Psoas muscle (tissue), 8 donors: Measurements from ENCODE around the gene GPR4. TPM values are rescaled to one million over a fixed set of nuclear protein-coding genes. Genes with fewer than 3 reads are reported as not detected.
A peak's percentile ranks its signal among the peaks of the same experiment; 100 is the strongest.
"Not testable (repeated sequence)": the region's sequence is repeated elsewhere in the genome, so short reads cannot be mapped to it uniquely, and the experiment has no call there.

Experiments used
- ATAC-seq, 4 donors: fragments of 200-7000 bp; cut with Tn5 transposase; one replicate each; pipeline ENCODE4 v1.9.1; 2020; ENCODE audit warnings: moderate library complexity in 3 of 4, mild to moderate bottlenecking in 2 of 4
- DNase-seq, 2 donors: peaks; one replicate each; pipeline ENCODE4 v3.0.0-alpha.2; 2020
- H3K27ac ChIP-seq: fragments of 200-600 bp; one replicate; pipeline ENCODE4 v1.8.0; 2022
- H3K27me3 ChIP-seq, 3 donors: fragments of 200-600 bp in 1 of 3; one replicate each; pipeline versions ENCODE4 v1.6.1 to v1.8.0; 2013 to 2022; ENCODE audit warnings: low read length in 2 of 3, mild to moderate bottlenecking in 2 of 3, moderate library complexity in 1 of 3; ENCODE audit not compliant: insufficient read depth in 3 of 3
- H3K36me3 ChIP-seq, 2 donors: fragments of 200-600 bp in 1 of 2; one replicate each; pipeline versions ENCODE4 v1.6.1 to v1.8.0; 2013 to 2022; ENCODE audit warnings: low read depth in 1 of 2, mild to moderate bottlenecking in 1 of 2, moderate library complexity in 1 of 2; ENCODE audit not compliant: insufficient read depth in 1 of 2
- H3K4me1 ChIP-seq: fragments of 200-600 bp; one replicate; pipeline ENCODE4 v1.8.0; 2022
- H3K4me3 ChIP-seq: fragments of 200-600 bp; one replicate; pipeline ENCODE4 v1.8.0; 2022; ENCODE audit warnings: mild to moderate bottlenecking
- H3K9me3 ChIP-seq: fragments of 200-600 bp; one replicate; pipeline ENCODE4 v1.8.0; 2022
- CTCF ChIP-seq: fragments of 200-600 bp; IDR thresholded peaks from one replicate; pipeline ENCODE4 v1.8.0; 2022; ENCODE audit warnings: antibody characterized with exemption
- WGBS, 3 donors: extraction: QIAGEN DNeasy Blood & Tissue Kit; methylation state at CpG; one replicate each; pipeline versions ENCODE4 v1.1.6 to v1.1.7; 2013; 5-methylcytosine and 5-hydroxymethylcytosine counted together
- intact Hi-C, 2 donors: fragments of 100-400 bp; cut with DNase I; formaldehyde crosslinking; loops; one replicate each; pipeline versions ENCODE4 v1.11.0 to v1.14.2; 2022
- polyA plus RNA-seq, 3 donors: library from polyadenylated mRNA; stranded (reverse); fragments of 200-250 nt; gene quantifications; one replicate each; pipeline ENCODE4 v1.2.3, GENCODE V29; 2013
- total RNA-seq, 4 donors: library from RNA; stranded (reverse); fragmentation: NEBNext Ultra II Directional in 2 of 4; extraction: Animal tissue kit (Norgen Biotek cat#: 25700) in 2 of 4; gene quantifications; one replicate each; pipeline versions ENCODE4 v1.2.1 to v1.2.4, GENCODE V29; 2021 to 2023
- donor health status: healthy with polysubstance abuse.
- donor health status: DM: no; HTN: no; CAD: no; lungs with moderate emphysema.
- donor health status: Bipolar disorder and iron deficiency.
- donor health status: healthy.
- donor health status: DM: yes; HTN: yes; CAD: no.
- donor health status: DM: no; HTN: no; CAD: no.
- donor health status: DM: no; HTN: no; CAD: no.
- donor health status: DM: yes; HTN: yes; CAD: no.

GPR4 gene
- total and polyA plus RNA-seq, 7 donors, result 1.6 to 7.5 (median 3.0) TPM

DNA sequence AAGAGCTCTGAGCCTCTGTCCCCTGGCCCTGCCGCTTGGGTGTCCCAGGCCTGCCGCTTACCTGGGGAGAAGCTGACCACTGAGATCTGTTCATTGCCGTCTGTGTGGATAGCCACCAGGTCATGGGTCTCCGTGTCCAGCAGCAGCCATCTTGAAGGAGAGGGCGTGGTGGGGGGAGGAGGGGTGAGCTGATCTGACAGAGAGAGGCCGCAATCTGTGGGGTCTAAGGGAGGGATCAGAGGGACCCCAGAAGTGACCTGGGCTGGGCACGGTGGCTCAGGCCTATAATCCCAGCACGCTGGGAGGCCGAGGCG, 14.6 kb upstream of the GPR4 start:
- 85 to 91% (median 88%) methylated on average over 10 of the region's 10 CpGs for WGBS, 3 donors
- DNase-seq (no peak), ATAC-seq (no peak)
- no peaks in the 10 kb centered on the region for H3K9me3 ChIP-seq
- H3K27ac ChIP-seq, result no peak overlapping the region
- peaks cover 3% of the 10 kb centered on the region for H3K4me1 ChIP-seq
- H3K27me3 ChIP-seq, result no peaks in the 10 kb centered on the region
- no peak for TF ChIP-seq CTCF
- intact Hi-C loops, result no loop called here
- H3K4me3 ChIP-seq, result no peak overlapping the region
- H3K36me3 ChIP-seq, result peaks cover 0 to 53% of the 10 kb centered on the region in 2 donors

DNA sequence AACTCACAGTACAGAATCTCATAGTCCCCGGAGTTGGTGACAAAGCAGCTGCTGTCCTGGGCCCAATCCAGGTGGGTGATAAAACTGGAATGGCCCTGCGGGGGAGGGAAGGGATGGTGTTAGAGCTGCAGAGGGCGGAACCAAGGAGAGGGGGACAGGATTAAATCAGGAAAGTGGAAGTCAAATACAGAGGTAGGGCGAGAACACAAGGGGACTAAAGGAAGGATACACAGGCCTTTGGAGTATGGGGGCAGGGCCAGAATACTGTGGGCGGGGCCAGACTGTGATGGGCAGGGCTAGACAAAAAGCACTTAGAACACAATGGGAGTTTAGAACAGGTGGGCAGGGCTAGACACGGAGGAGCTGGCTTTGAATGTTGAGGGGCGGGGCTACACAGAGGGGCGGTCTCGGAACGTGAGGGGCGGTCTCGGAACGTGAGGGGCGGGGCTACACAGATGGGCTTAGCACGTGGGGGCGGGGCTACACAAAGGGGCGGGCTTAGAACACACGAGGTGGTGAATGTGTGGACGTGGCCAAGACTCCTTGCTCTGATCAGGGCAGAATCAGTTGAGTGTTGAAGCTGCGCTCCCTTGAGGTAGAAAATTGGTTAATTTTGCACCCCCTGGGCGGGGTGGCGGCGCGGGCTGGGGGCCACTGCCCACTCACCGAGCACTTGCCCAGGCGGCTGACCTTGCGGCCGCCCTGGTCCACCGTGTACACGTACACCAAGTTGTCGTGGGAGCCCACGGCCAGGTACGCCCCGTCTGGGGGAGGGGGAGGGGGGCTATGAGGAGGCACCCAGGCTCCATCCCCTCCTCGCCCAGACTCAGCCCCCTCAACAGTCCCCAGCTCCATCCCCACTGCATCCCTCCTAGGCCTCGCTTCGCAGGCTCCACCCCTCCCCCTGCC, 14.0 kb upstream of the GPR4 start:
- H3K9me3 ChIP-seq, result no peaks in the 10 kb centered on the region
- no peak for TF ChIP-seq CTCF
- intact Hi-C loops, result loop anchor here in 1 of 2 donors (2.0 kb wide), 1 partner anchor 13 kb away; no protein-coding TSS in a partner anchor

GRCh38 chr19:45615056-45615455, 13.0 kb upstream of the GPR4 start:
- not testable (repeated sequence) for H3K9me3 ChIP-seq, H3K27ac ChIP-seq, DNase-seq, ATAC-seq, H3K27me3 ChIP-seq, H3K4me1 ChIP-seq, H3K4me3 ChIP-seq
- 89 to 95% (median 91%) methylated on average over 9 of the region's 9 CpGs for WGBS, 3 donors
- intact Hi-C loops, result loop anchor here in 1 of 2 donors (2.0 kb wide), 1 partner anchor 14 kb away; no protein-coding TSS in a partner anchor
- H3K36me3 ChIP-seq, result peaks cover 0 to 65% of the 10 kb centered on the region in 2 donors

More for the DNA sequence above, 14.0 kb upstream of the GPR4 start:
- H3K27ac ChIP-seq, result peak overlapping the region; percentile 46
- H3K27me3 ChIP-seq, result no peaks in the 10 kb centered on the region
- H3K36me3 ChIP-seq, result peaks cover 0 to 59% of the 10 kb centered on the region in 2 donors
- peak; percentile 88 to 97 (median 94) for ATAC-seq
- peak; percentile 82 to 91 for DNase-seq
- peak overlapping the region; percentile 34 for H3K4me3 ChIP-seq
- WGBS, 3 donors, result 37 to 42% (median 40%) methylated on average over 29 to 37 of the region's 37 CpGs
- H3K4me1 ChIP-seq, result peaks cover 3% of the 10 kb centered on the region

DNA sequence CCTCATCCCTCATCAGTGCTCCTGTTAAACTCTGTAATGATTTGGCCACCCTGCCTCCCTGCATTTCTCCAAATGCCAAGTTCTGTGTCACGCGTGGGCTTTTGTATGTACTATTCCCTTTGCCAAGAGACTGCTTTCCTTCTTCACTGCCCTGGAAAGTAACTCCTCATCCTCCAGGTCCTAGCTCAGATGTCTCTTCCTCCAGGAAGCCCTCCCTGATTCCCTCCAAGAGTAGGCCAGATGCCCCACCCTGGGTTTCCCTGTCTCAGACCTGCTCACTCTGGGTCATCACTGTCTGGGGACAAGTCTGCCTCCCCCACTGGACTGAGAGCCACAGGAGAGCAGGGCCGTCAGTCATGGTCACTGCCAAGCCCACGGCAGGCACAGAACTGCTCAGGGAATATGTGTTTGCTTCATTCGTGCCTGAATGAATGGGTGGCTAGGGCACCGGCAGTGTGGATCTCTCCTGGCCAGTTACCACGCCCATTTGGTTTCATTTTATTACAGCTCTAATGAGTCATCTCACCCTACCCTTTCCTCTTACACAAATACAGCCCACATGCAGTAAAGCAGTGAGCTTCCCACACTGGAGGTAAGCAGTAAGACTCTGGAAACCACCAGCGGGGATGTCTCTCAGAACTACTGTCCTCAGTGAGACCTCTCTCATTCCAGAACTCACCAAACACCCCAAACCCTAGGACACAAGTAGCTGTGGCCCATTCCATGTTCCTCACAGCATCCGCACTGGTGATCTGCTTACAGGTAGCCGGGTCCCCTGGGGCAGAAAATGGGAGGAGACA, 12.1 kb upstream of the GPR4 start:
- intact Hi-C loops, result loop anchor here in 1 of 2 donors (2.0 kb wide), 1 partner anchor 15 kb away; no protein-coding TSS in a partner anchor
- Histone ChIP-seq H3K27ac (peak overlapping the region; percentile 39), H3K27me3 (no peaks in the 10 kb centered on the region), H3K4me3 (no peak overlapping the region), H3K4me1 (peaks cover 3% of the 10 kb centered on the region), H3K9me3 (no peaks in the 10 kb centered on the region), H3K36me3 (peaks cover 0 to 56% of the 10 kb centered on the region in 2 donors)
- 74 to 77% (median 75%) methylated on average over 10 of the region's 10 CpGs for WGBS, 3 donors
- peak in 2 of 4 donors; percentile 21 to 46 for ATAC-seq
- no peak for TF ChIP-seq CTCF
- DNase-seq, result no peak

GRCh38 chr19:45608948-45609347, 6.9 kb upstream of the GPR4 start:
- Histone ChIP-seq H3K4me1 (no peaks in the 10 kb centered on the region), H3K27ac (no peak overlapping the region), H3K27me3 (peaks cover 0 to 3% (median 1%) of the 10 kb centered on the region in 3 donors), H3K4me3 (no peak overlapping the region), H3K36me3 (peaks cover 0 to 31% of the 10 kb centered on the region in 2 donors), H3K9me3 (no peaks in the 10 kb centered on the region)
- TF ChIP-seq CTCF, result no peak
- intact Hi-C loops, result loop anchor here in 1 of 2 donors (2.0 kb wide), 1 partner anchor 34 kb away; no protein-coding TSS in a partner anchor
- 91 to 94% (median 93%) methylated on average over 6 of the region's 6 CpGs for WGBS, 3 donors
- ATAC-seq (no peak), DNase-seq (no peak)
